Small intestine (tissue), 7 donors: Measurements from ENCODE around the gene SNX4. TPM values are rescaled to one million over a fixed set of nuclear protein-coding genes. Genes with fewer than 3 reads are reported as not detected.

ENCODE experiments used
- DNase-seq, 2 donors: peaks; one replicate each; pipeline versions ENCODE4 v3.0.0 to v3.0.0-alpha.2; 2013
- FAIRE-seq: peaks from 2 replicates; lab custom pipeline; 2012; peaks lifted over from hg19 to GRCh38; lab: Jason Lieb, UNC
- H3K27ac ChIP-seq, 3 donors: one replicate each; pipeline ENCODE4 v1.5.1; 2013; ENCODE audit warnings: low read length in 2 of 3, mild to moderate bottlenecking in 2 of 3, control low read depth in 1 of 3, inconsistent platforms in 1 of 3, low read depth in 1 of 3, moderate library complexity in 1 of 3
- H3K27me3 ChIP-seq, 3 donors: one replicate each; pipeline ENCODE4 v1.6.1; 2013; ENCODE audit warnings: low read length in 3 of 3, inconsistent platforms in 1 of 3; ENCODE audit not compliant: control insufficient read depth in 3 of 3, insufficient read depth in 3 of 3
- H3K36me3 ChIP-seq, 3 donors: one replicate each; pipeline ENCODE4 v1.6.1; 2013; ENCODE audit warnings: low read length in 3 of 3, inconsistent platforms in 1 of 3, low read depth in 1 of 3, mild to moderate bottlenecking in 1 of 3, moderate library complexity in 1 of 3; ENCODE audit not compliant: control insufficient read depth in 3 of 3, insufficient read depth in 2 of 3
- H3K4me1 ChIP-seq, 3 donors: one replicate each; pipeline ENCODE4 v1.6.1; 2013; ENCODE audit warnings: low read length in 2 of 3, inconsistent platforms in 1 of 3, low read depth in 1 of 3, mild to moderate bottlenecking in 1 of 3, moderate library complexity in 1 of 3; ENCODE audit not compliant: control insufficient read depth in 3 of 3, insufficient read depth in 2 of 3
- H3K4me3 ChIP-seq, 3 donors: one replicate each; pipeline ENCODE4 v1.5.1; 2013; ENCODE audit warnings: low read length in 3 of 3, control low read depth in 1 of 3, inconsistent platforms in 1 of 3, low read depth in 1 of 3, mild to moderate bottlenecking in 1 of 3, moderate library complexity in 1 of 3
- H3K9me3 ChIP-seq, 2 donors: one replicate each; pipeline ENCODE4 v1.6.1; 2013; ENCODE audit warnings: low read depth in 1 of 2, low read length in 1 of 2; ENCODE audit not compliant: control insufficient read depth in 2 of 2, insufficient read depth in 1 of 2
- WGBS, 3 donors: extraction: QIAGEN DNeasy Blood & Tissue Kit; methylation state at CpG; one replicate each; pipeline ENCODE4 v1.1.7; 2013; 5-methylcytosine and 5-hydroxymethylcytosine counted together
- polyA plus RNA-seq, 4 donors: library from polyadenylated mRNA; stranded (reverse) in 3 of 4; unstranded in 1 of 4; fragments of 200-250 nt in 3 of 4; fragments of 120-200 nt in 1 of 4; gene quantifications; one replicate each; pipeline versions ENCODE4 v1.2.1 to v1.2.3, GENCODE V29; 2013
- donor health status: healthy with polysubstance abuse.
- donor health status: control.
- donor health status: control.
- donor health status: Bipolar disorder and iron deficiency.
- donor health status: healthy.

SNX4 gene
- polyA plus RNA-seq, 4 donors, result 30.0 to 71.6 (median 61.6) TPM

DNA sequence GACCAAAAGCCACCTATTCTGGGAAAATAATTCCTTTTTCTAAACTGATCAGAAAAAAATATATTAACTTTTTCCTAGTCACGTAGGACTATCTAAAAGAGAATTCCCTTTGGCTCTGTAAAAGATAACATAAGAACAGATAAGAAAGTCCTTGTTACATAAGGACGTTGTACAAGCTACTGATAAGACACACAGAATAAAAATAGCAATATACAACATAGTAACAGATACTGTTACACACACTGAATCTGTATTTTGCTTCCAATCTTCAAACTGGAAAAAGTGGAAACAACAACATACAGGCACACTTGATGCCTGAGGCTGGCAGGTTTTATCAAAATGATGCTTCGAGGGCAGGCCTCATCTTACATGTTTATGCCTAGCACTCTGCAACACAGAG, 59.8 kb downstream of the SNX4 start:
- H3K27me3 ChIP-seq, result no peaks in the 10 kb centered on the region
- no peak for FAIRE-seq
- H3K36me3 ChIP-seq, result peaks cover 9 to 48% (median 12%) of the 10 kb centered on the region in 3 donors
- no peak overlapping the region for H3K27ac ChIP-seq
- no peak overlapping the region for H3K4me3 ChIP-seq
- WGBS, 3 donors, result 32 to 62% (median 58%) methylated on average over 3 of the region's 3 CpGs
- peaks cover 0 to 5% (median 0%) of the 10 kb centered on the region in 3 donors for H3K4me1 ChIP-seq
- no peaks in the 10 kb centered on the region for H3K9me3 ChIP-seq
- DNase-seq, result peak; percentile 19 to 34

DNA sequence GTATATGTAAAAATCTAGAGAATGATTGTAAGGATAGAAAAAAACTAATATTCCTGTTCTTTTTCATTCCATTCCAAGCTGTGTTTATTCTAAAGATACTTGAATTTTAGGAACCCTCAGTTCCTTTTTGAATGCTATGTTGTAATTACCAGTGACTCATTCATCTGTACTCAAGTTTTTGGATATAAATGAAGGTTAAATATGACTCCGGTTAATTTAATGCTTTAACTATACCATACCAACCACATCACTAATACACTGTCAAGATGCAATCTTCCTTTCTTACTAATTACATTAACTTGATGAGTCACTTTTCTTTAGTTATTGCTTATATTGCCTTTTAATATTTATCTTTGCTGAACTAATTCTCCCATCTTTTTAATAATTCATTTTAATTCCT, 76.1 kb downstream of the SNX4 start:
- Histone ChIP-seq H3K27me3 (no peaks in the 10 kb centered on the region), H3K36me3 (peaks cover 4 to 22% (median 4%) of the 10 kb centered on the region in 3 donors), H3K27ac (no peak overlapping the region), H3K4me1 (peaks cover 2 to 20% (median 10%) of the 10 kb centered on the region in 3 donors), H3K4me3 (no peak overlapping the region), H3K9me3 (no peaks in the 10 kb centered on the region)
- WGBS, 3 donors, result 65 to 76% (median 73%) methylated on average over 1 of the region's 1 CpG
- DNase-seq (no peak), FAIRE-seq (no peak)

DNA sequence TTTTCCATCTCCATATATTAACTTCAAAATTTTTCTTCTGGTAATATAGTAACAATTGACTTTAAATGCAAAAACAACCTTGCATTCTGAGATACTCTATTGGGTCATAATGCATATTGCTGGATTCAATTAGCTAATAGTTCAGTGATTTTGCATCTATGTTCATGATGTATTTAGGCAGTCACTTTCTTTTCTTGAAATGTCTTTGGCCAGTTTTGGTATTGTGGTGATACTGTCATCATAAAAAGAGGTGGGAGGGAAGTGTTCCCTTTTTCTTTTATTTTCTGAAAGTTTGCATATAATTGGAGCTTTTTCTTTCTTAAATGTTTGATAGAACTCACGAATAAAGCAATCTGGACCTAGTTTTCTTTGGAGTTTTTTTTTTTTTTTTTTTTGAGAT, 77.5 kb downstream of the SNX4 start:
- Histone ChIP-seq H3K4me3 (no peak overlapping the region), H3K9me3 (no peaks in the 10 kb centered on the region), H3K27me3 (no peaks in the 10 kb centered on the region), H3K4me1 (peaks cover 2 to 32% (median 10%) of the 10 kb centered on the region in 3 donors), H3K36me3 (peaks cover 2 to 12% (median 4%) of the 10 kb centered on the region in 3 donors), H3K27ac (no peak overlapping the region)
- DNase-seq (no peak), FAIRE-seq (no peak)
- WGBS, 3 donors, result 92 to 100% (median 93%) methylated on average over 1 of the region's 1 CpG

DNA sequence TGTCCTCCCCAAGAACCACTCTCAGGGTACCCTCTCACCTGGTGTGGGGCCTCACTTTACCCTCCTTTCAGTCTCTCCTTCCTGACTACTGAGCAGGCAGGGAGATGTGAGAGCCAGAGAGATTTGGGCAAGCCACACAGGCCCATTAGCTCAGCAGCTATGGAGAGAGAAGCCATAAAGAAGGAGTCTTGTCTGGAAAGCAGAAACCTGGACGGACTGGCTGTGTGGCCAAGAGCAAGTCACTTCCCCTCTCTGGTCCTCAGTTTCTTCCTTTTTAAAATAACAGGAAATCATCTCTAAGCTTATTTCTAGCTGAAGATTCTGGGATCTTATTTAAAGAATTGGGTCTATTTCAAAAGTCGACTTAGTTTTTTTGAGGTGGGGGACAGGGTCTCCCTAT, 79.0 kb downstream of the SNX4 start:
- FAIRE-seq, result no peak
- 85 to 98% (median 88%) methylated on average over 2 of the region's 2 CpGs for WGBS, 3 donors

DNA sequence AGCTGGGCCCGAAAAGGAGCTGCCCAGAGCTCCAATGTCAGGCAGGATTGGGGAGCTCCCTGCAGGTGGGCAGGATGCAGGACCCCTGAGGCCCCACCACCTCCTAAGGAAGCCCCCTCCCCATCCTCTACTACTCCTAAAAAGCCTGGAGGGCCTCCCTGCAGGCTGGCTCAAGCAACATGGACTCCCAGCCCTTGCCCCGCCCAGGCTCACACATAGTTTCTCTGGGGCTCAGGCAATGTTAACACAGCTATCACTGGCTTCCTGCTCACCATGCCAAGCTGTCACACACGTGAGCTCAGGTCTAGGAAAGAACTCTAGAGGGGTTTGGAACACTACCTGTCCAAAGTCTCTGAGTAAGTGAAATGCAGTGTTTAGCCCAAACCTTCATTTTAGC, 79.4 kb downstream of the SNX4 start:
- WGBS, 3 donors, result 34 to 65% (median 53%) methylated on average over 3 of the region's 3 CpGs
- Histone ChIP-seq H3K27ac (peak overlapping the region in 2 of 3 donors; percentile 42 to 59), H3K27me3 (no peaks in the 10 kb centered on the region), H3K4me3 (no peak overlapping the region), H3K36me3 (peaks cover 0 to 7% (median 3%) of the 10 kb centered on the region in 3 donors), H3K4me1 (peaks cover 2 to 39% (median 10%) of the 10 kb centered on the region in 3 donors), H3K9me3 (no peaks in the 10 kb centered on the region)
- DNase-seq (peak; percentile 85 to 92), FAIRE-seq (no peak)

More for the DNA sequence above, 79.0 kb downstream of the SNX4 start:
- Histone ChIP-seq H3K27me3 (no peaks in the 10 kb centered on the region), H3K9me3 (no peaks in the 10 kb centered on the region), H3K4me1 (peaks cover 2 to 39% (median 10%) of the 10 kb centered on the region in 3 donors), H3K27ac (peak overlapping the region in 2 of 3 donors; percentile 42 to 59), H3K4me3 (no peak overlapping the region), H3K36me3 (peaks cover 0 to 10% (median 4%) of the 10 kb centered on the region in 3 donors)
- no peak for DNase-seq

DNA sequence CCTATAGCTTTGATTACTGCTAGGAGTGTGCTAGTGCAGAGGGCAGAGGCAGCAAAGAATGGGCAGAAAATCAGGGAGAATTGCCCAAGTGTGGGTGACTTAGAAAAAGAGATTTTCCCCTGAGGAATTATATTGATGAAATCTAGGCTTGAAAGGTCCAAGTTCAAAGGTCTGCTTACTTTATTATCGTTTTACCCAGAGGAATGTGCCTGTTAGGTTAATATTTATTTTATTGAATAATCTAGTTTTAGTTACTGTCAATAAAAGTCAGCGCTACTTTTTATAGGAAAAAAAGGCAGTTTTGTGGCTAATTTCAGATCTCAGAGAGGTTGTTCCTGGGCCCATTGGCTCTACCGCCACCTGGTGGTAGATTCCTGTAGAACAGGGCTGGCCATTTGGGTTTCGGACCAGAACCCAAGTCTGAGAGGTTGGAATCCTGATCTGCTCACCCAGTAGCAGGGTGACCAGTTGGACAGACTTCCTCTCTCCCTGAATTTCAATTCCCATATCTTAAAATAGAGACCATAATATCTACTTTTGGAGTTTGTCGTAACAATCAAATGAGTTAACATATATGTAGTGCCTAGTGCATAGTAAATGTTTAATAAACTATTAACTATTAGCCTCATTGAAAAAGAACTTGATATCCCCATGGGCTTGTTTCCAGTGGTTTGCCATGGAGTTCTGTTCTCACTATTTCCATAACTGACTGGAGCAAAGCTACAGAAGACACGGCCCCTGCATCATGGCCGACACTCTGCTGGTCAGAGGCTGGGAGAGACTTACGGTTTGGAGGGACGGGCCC, 82.2 kb downstream of the SNX4 start:
- FAIRE-seq (no peak), DNase-seq (peak; percentile 48 to 72)
- H3K27ac ChIP-seq, result peak overlapping the region in 2 of 3 donors; percentile 58 to 67
- 24 to 44% (median 39%) methylated on average over 9 of the region's 9 CpGs for WGBS, 3 donors
- no peaks in the 10 kb centered on the region for H3K27me3 ChIP-seq
- no peaks in the 10 kb centered on the region for H3K36me3 ChIP-seq
- H3K4me3 ChIP-seq, result no peak overlapping the region
- no peaks in the 10 kb centered on the region for H3K9me3 ChIP-seq
- H3K4me1 ChIP-seq, result peaks cover 2 to 39% (median 10%) of the 10 kb centered on the region in 3 donors

DNA sequence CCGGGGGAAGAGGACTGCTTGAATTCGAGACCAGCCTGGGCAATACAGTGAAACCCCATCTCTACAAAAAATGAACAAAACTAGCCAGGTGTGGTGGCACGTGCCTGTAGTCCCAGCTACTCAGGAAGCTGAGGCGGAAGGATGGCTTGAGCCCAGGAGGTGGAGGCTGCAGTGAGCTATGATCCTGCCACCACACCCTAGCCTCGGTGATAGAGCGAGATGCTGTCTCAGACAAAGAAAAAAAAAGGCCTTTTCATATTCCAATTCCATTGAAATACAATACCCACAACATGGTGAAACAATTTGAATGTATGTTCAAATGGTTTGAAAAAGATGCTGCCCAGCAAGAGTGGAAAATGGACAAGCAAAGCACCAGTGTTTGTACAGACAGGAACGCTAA, 83.1 kb downstream of the SNX4 start:
- FAIRE-seq, result no peak
- Histone ChIP-seq H3K9me3 (no peaks in the 10 kb centered on the region), H3K27ac (peak overlapping the region in 1 of 3 donors; percentile 60), H3K4me3 (no peak overlapping the region), H3K36me3 (no peaks in the 10 kb centered on the region), H3K27me3 (no peaks in the 10 kb centered on the region), H3K4me1 (peaks cover 2 to 39% (median 10%) of the 10 kb centered on the region in 3 donors)
- DNase-seq, result peak; percentile 33 to 72
- WGBS, 3 donors, result 33 to 72% (median 55%) methylated on average over 7 of the region's 7 CpGs

DNA sequence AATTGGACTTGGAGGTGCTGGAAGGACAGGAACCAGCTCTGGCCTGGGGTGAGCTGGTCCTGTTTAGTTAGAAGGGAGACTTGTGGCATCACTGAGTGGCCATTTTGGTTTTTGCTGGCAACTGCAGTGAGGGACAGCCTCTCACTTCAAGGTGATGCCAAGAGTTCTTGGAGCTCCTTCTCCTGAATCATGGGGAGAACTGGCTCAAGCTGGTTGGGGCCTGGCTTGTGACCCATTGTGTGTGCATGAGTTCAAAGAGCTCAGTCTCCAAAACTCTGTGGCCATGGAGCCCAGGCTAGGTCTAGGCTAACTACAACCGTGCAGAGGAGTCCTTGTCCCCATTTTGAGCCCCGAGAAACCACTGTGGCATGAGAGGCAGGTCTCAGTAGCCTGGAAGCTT, 84.8 kb downstream of the SNX4 start:
- no peaks in the 10 kb centered on the region for H3K36me3 ChIP-seq
- no peaks in the 10 kb centered on the region for H3K9me3 ChIP-seq
- H3K27ac ChIP-seq, result no peak overlapping the region
- H3K4me3 ChIP-seq, result no peak overlapping the region
- 93 to 96% (median 95%) methylated on average over 2 of the region's 2 CpGs for WGBS, 3 donors
- peaks cover under 1 to 28% (median 5%) of the 10 kb centered on the region in 3 donors for H3K4me1 ChIP-seq
- DNase-seq, result no peak
- no peak for FAIRE-seq
- no peaks in the 10 kb centered on the region for H3K27me3 ChIP-seq
